Thyroid gland (tissue), 4 donors: ENCODE measurements around the gene C8G. TPM values are rescaled to one million over a fixed set of nuclear protein-coding genes. Genes with fewer than 3 reads are reported as not detected.
A peak's percentile ranks its signal among the peaks of the same experiment; 100 is the strongest.

Source experiments
- DNase-seq, 2 donors: peaks; one replicate each; pipeline ENCODE4 v3.0.0-alpha.2; 2019
- H3K27ac ChIP-seq, 3 donors: fragments of 200-600 bp; sonication (generic); 1 replicate in 2 of 3; 2 replicates in 1 of 3; pipeline ENCODE4 v1.5.1; 2016 to 2019; ENCODE audit warnings: mild to moderate bottlenecking in 1 of 3, moderate library complexity in 1 of 3
- H3K27me3 ChIP-seq: fragments of 200-600 bp; sonication (generic); one replicate; pipeline ENCODE4 v1.5.1; 2019
- H3K36me3 ChIP-seq, 2 donors: fragments of 200-600 bp; sonication (generic); one replicate each; pipeline ENCODE4 v1.5.1; 2016 to 2019
- H3K4me1 ChIP-seq, 2 donors: fragments of 200-600 bp; sonication (generic); one replicate each; pipeline ENCODE4 v1.5.1; 2017 to 2019
- H3K4me3 ChIP-seq, 3 donors: fragments of 200-600 bp; sonication (generic); replicated peaks in 1 of 3; 1 replicate in 2 of 3; 2 replicates in 1 of 3; pipeline ENCODE4 v1.5.1; 2016; ENCODE audit warnings: mild to moderate bottlenecking in 1 of 3
- H3K9me3 ChIP-seq: fragments of 200-600 bp; sonication (generic); one replicate; pipeline ENCODE4 v1.5.1; 2017
- POLR2A ChIP-seq, 2 donors: fragments of 450-650 bp; IDR thresholded peaks; one replicate each; pipeline ENCODE4 v1.6.1; 2017; ENCODE audit warnings: antibody characterized with exemption in 2 of 2, mild to moderate bottlenecking in 2 of 2, moderate library complexity in 1 of 2
- WGBS, 2 donors: methylation state at CpG; one replicate each; pipeline ENCODE4 v1.1.5; 2017; 5-methylcytosine and 5-hydroxymethylcytosine counted together
- intact Hi-C: fragments of 100-400 bp; cut with DNase I; formaldehyde crosslinking; loops from one replicate; pipeline ENCODE4 v1.15.1; 2023
- total RNA-seq, 4 donors: library from RNA; depleted of rRNA; stranded (reverse); fragments of >200 nt; gene quantifications; one replicate each; pipeline ENCODE4 v1.2.3, GENCODE V29; 2016
- TF ChIP-seq, protein P1 (sequence below), 6 experiments: fragments of 200-600 bp in 3 of 6; fragments of 450-650 bp in 3 of 6; sonication (generic) in 3 of 6; IDR thresholded peaks; one replicate each; pipeline ENCODE4 v1.5.1; 2016 to 2019; ENCODE audit warnings: antibody characterized with exemption in 6 of 6, mild to moderate bottlenecking in 2 of 6, inconsistent platforms in 1 of 6, moderate library complexity in 1 of 6

The C8G gene
- total RNA-seq, 4 donors from 2014 or later: 1.8 TPM; not detected in 3

GRCh38 chr9:136977649-136978072 lies 32.6 kb downstream of the C8G start:
- H3K4me1 ChIP-seq: peaks cover 7 to 13% of the 10 kb centered on the region in 2 donors
- WGBS, 2 donors: 57 to 60% methylated on average over 3 of the region's 33 CpGs
- H3K4me3 ChIP-seq: peak overlapping the region in 1 of 3 donors; percentile 30
- intact Hi-C loops: no loop called here
- no peaks in the 10 kb centered on the region for H3K36me3 ChIP-seq
- H3K9me3 ChIP-seq: no peaks in the 10 kb centered on the region
- no peak for DNase-seq
- no peaks in the 10 kb centered on the region for H3K27me3 ChIP-seq
- TF ChIP-seq POLR2A (IDR thresholded peaks at IDR 0.05): no peak
- TF ChIP-seq, protein P1, sequence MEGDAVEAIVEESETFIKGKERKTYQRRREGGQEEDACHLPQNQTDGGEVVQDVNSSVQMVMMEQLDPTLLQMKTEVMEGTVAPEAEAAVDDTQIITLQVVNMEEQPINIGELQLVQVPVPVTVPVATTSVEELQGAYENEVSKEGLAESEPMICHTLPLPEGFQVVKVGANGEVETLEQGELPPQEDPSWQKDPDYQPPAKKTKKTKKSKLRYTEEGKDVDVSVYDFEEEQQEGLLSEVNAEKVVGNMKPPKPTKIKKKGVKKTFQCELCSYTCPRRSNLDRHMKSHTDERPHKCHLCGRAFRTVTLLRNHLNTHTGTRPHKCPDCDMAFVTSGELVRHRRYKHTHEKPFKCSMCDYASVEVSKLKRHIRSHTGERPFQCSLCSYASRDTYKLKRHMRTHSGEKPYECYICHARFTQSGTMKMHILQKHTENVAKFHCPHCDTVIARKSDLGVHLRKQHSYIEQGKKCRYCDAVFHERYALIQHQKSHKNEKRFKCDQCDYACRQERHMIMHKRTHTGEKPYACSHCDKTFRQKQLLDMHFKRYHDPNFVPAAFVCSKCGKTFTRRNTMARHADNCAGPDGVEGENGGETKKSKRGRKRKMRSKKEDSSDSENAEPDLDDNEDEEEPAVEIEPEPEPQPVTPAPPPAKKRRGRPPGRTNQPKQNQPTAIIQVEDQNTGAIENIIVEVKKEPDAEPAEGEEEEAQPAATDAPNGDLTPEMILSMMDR (IDR thresholded peaks at IDR 0.05): no peak
- no peak overlapping the region for H3K27ac ChIP-seq

DNA sequence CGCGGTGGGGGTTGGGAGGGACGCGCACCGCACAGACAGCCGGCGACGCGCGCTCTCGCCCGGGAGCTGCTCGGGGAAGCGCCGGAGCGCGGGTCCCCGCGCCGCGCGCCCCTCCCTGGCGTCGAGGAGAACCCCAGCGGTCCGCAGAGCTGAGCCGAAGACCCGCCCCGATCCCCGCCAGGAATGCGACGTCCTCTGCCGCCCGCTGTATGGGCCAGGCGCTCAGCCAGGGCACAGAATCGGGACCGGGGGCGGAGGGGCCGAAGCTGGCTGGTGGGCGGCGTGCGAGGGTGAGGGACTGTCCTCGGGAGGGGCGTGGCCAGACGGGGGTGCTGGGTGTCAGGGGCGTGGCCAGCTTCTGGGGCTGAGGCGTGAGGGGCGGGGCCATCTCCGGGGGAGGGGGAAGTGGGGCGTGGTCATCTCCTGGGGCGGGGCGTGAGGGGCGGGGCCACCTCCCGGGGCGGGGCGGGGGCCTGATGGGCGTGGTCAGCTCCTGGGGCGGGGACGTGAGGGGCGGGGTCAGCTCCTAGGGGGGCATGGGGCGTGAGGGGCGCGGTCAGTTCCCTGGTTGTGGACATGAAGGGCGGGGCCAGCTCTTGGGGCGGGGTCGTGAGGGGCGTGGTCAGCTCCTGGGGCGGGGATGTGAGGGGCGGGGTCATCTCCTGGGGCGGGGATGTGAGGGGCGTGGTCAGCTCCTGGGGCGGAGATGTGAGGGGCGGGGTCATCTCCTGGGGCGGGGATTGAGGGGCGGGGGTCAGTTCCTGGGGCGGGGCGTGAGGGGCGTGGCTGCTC lies 33.2 kb downstream of the C8G start:
- Histone ChIP-seq H3K4me3 (peak overlapping the region in 1 of 3 donors; percentile 30), H3K9me3 (no peaks in the 10 kb centered on the region), H3K27me3 (no peaks in the 10 kb centered on the region), H3K4me1 (peaks cover 7 to 13% of the 10 kb centered on the region in 2 donors), H3K27ac (no peak overlapping the region), H3K36me3 (no peaks in the 10 kb centered on the region)
- peak; percentile 51 to 60 for DNase-seq
- intact Hi-C loops: no loop called here
- TF ChIP-seq, protein P1 (IDR thresholded peaks at IDR 0.05): no peak
- no peak for TF ChIP-seq POLR2A (IDR thresholded peaks at IDR 0.05)
- WGBS, 2 donors: 0% methylated on average over 5 of the region's 78 CpGs; no CpG with 5 or more reads in 1 of the 2 donors

GRCh38 chr9:136978865-136979544 lies 34.0 kb downstream of the C8G start:
- no peak for DNase-seq
- Histone ChIP-seq H3K36me3 (no peaks in the 10 kb centered on the region), H3K9me3 (no peaks in the 10 kb centered on the region), H3K27me3 (no peaks in the 10 kb centered on the region), H3K4me1 (peaks cover 7 to 13% of the 10 kb centered on the region in 2 donors), H3K4me3 (no peak overlapping the region), H3K27ac (no peak overlapping the region)
- intact Hi-C loops: no loop called here
- TF ChIP-seq POLR2A (IDR thresholded peaks at IDR 0.05): no peak
- TF ChIP-seq, protein P1 (IDR thresholded peaks at IDR 0.05): no peak
- 84 to 93% methylated on average over 2 to 15 of the region's 41 CpGs for WGBS, 2 donors

DNA sequence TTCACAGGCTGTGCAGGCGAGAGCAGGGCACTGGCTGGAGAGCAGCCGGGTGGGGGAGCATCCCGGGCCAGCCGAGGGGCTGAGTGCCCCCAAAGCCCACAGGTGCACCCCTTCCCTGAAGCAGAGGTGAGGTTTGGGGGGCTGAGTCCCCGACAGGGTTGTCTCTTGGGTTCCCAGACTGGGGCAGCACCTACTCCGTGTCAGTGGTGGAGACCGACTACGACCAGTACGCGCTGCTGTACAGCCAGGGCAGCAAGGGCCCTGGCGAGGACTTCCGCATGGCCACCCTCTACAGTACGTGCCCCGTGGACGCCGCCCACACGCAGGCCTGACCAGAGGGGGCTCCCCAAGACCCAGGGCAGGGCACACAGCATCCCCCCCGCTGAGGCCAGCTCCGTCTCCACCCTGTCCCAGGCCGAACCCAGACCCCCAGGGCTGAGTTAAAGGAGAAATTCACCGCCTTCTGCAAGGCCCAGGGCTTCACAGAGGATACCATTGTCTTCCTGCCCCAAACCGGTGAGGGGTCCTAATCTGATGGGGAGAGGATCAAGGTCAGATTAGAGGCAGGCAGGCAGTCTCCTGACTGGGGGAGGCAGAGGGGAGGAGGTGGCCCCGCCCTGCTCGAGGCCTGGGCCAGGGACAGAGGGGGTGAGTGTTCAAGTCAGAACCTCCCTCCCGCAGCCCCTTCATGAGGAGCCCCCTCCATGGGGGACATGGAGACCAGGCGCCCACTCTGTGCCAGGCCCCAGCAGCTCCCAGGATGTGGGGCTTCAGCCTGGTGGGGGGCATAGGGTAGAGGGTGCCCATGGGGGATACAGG lies 34.9 kb downstream of the C8G start:
- no peak for DNase-seq
- Histone ChIP-seq H3K36me3 (no peaks in the 10 kb centered on the region), H3K9me3 (no peaks in the 10 kb centered on the region), H3K27ac (no peak overlapping the region), H3K27me3 (no peaks in the 10 kb centered on the region), H3K4me1 (peaks cover 7 to 15% of the 10 kb centered on the region in 2 donors), H3K4me3 (no peak overlapping the region)
- WGBS, 2 donors: 86 to 88% methylated on average over 8 to 16 of the region's 26 CpGs
- intact Hi-C loops: no loop called here
- TF ChIP-seq, protein P1 (IDR thresholded peaks at IDR 0.05): no peak
- no peak for TF ChIP-seq POLR2A (IDR thresholded peaks at IDR 0.05)
